HG03135 (cell line): ENCODE results near the gene MFGE8.

ENCODE experiments used
- ATAC-seq: cut with Tn5 transposase; IDR thresholded peaks from one replicate; pipeline ENCODE4 v1.9.1; 2021; ENCODE audit warnings: mild to moderate bottlenecking, moderate library complexity; ENCODE audit not compliant: unreplicated experiment

MFGE8 gene

GRCh38 chr15:88900309-88900981 is 12.7 kb downstream of the MFGE8 start:
- no peak for ATAC-seq

- ATAC-seq: no peak
Measured at GRCh38 chr15:88899251-88899650, 13.9 kb downstream of the MFGE8 start.

- ATAC-seq: no peak
Measured at GRCh38 chr15:88898736-88899135, 14.4 kb downstream of the MFGE8 start.

- ATAC-seq: peak; percentile 57
Measured at GRCh38 chr15:88897456-88898194, 15.6 kb downstream of the MFGE8 start.

GRCh38 chr15:88897142-88897455 is 16.1 kb downstream of the MFGE8 start:
- ATAC-seq: no peak

- ATAC-seq: no peak
Measured at GRCh38 chr15:88896333-88897033, 16.7 kb downstream of the MFGE8 start.

GRCh38 chr15:88894819-88895767 is 18.1 kb downstream of the MFGE8 start, which contains the start of gene HAPLN3:
HAPLN3 (minus strand) TSS chr15:88895544; CDS start chr15:88887298, 8,246 bp downstream.
- no peak for ATAC-seq

GRCh38 chr15:88894348-88894818 is 18.8 kb downstream of the MFGE8 start:
- ATAC-seq: peak; percentile 51

GRCh38 chr15:88891540-88892254 is 21.5 kb downstream of the MFGE8 start:
- ATAC-seq: no peak

- no peak for ATAC-seq
Measured at GRCh38 chr15:88890495-88890894, 22.7 kb downstream of the MFGE8 start.

GRCh38 chr15:88888719-88889118 is 24.5 kb downstream of the MFGE8 start:
- ATAC-seq: no peak

- no peak for ATAC-seq
Measured at GRCh38 chr15:88887068-88887580, 26.1 kb downstream of the MFGE8 start.

GRCh38 chr15:88882785-88883184 is 30.4 kb downstream of the MFGE8 start:
- ATAC-seq: no peak

GRCh38 chr15:88881775-88882174 is 31.4 kb downstream of the MFGE8 start:
- no peak for ATAC-seq

- ATAC-seq: no peak
Measured at GRCh38 chr15:88880944-88881740, 32.0 kb downstream of the MFGE8 start.

GRCh38 chr15:88878720-88879184 is 34.4 kb downstream of the MFGE8 start:
- no peak for ATAC-seq

- ATAC-seq: no peak
Measured at GRCh38 chr15:88877906-88878305, 35.3 kb downstream of the MFGE8 start.

GRCh38 chr15:88877415-88877814 is 35.8 kb downstream of the MFGE8 start:
- no peak for ATAC-seq

GRCh38 chr15:88876573-88876972 is 36.6 kb downstream of the MFGE8 start:
- ATAC-seq: no peak
